Prostate gland (tissue), 2 donors: Measurements from ENCODE around the gene PRR5L.

Experiments
- POLR2A ChIP-seq: fragments of 450-650 bp; IDR thresholded peaks from one replicate; pipeline ENCODE4 v1.6.1; 2016; ENCODE audit warnings: antibody characterized with exemption, mild to moderate bottlenecking
- POLR2AphosphoS5 ChIP-seq: sonication (generic); formaldehyde crosslinking; IDR thresholded peaks from one replicate; pipeline ENCODE4 v1.6.1; 2017; ENCODE audit warnings: antibody characterized with exemption
- TF ChIP-seq, protein P1 (sequence below), 4 experiments: fragments of 200-600 bp in 2 of 4; fragments of 450-650 bp in 2 of 4; sonication (generic) in 2 of 4; IDR thresholded peaks; 1 replicate in 3 of 4; 2 replicates in 1 of 4; pipeline ENCODE4 v1.5.1; 2016 to 2019; ENCODE audit warnings: antibody characterized with exemption in 4 of 4, mild to moderate bottlenecking in 2 of 4, moderate library complexity in 2 of 4

DNA sequence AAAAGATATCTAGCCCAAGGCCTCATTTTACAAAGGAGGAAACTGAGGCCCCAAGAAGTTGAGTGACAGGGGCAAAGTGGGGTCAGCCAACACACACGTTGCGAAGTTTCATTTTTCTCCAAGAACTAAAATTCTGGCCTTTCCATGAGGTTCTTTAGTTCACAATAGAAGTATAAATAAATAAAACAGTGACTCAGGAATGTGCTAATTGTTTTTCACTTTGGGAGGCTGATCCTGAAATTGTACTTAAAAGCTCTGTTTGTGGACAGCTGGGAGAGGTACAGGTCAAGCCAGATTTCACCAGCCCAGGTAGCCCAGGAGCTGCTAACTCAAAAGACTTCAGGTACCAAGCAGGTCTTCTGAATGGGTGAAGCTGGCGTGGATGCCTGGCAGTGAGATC lies 108.7 kb downstream of the PRR5L start:
- TF ChIP-seq, protein P1, sequence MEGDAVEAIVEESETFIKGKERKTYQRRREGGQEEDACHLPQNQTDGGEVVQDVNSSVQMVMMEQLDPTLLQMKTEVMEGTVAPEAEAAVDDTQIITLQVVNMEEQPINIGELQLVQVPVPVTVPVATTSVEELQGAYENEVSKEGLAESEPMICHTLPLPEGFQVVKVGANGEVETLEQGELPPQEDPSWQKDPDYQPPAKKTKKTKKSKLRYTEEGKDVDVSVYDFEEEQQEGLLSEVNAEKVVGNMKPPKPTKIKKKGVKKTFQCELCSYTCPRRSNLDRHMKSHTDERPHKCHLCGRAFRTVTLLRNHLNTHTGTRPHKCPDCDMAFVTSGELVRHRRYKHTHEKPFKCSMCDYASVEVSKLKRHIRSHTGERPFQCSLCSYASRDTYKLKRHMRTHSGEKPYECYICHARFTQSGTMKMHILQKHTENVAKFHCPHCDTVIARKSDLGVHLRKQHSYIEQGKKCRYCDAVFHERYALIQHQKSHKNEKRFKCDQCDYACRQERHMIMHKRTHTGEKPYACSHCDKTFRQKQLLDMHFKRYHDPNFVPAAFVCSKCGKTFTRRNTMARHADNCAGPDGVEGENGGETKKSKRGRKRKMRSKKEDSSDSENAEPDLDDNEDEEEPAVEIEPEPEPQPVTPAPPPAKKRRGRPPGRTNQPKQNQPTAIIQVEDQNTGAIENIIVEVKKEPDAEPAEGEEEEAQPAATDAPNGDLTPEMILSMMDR (IDR thresholded peaks at IDR 0.05): no peak
- TF ChIP-seq POLR2A (no peak), POLR2AphosphoS5 (no peak)
